Chondrocyte (in vitro differentiated cells): ENCODE results near the gene BEND2. TPM values are rescaled to one million over a fixed set of nuclear protein-coding genes. Genes with fewer than 3 reads are reported as not detected.

ENCODE experiments used
- DNase-seq: peaks from one replicate; pipeline ENCODE4 v3.0.0; 2021; ENCODE audit warnings: mixed read lengths, low spot score
- H3K27ac Mint-ChIP-seq: one replicate; pipeline ENCODE4 v1.8.0; 2021; ENCODE audit warnings: mild to moderate bottlenecking, moderate library complexity, mixed read lengths; ENCODE audit not compliant: unreplicated experiment
- H3K27me3 Mint-ChIP-seq: 2 replicates; pipeline ENCODE4 v1.8.0; 2021; ENCODE audit warnings: low read depth, mixed read lengths
- H3K36me3 Mint-ChIP-seq: 2 replicates; pipeline ENCODE4 v1.8.0; 2021; ENCODE audit warnings: low read depth, mixed read lengths
- H3K4me1 Mint-ChIP-seq: 2 replicates; pipeline ENCODE4 v1.8.0; 2021; ENCODE audit warnings: low read depth, mild to moderate bottlenecking, mixed read lengths
- H3K4me3 Mint-ChIP-seq: one replicate; pipeline ENCODE4 v1.8.0; 2021; ENCODE audit warnings: mild to moderate bottlenecking, moderate library complexity, mixed read lengths; ENCODE audit not compliant: unreplicated experiment
- H3K9me3 Mint-ChIP-seq: 2 replicates; pipeline ENCODE4 v1.8.0; 2021; ENCODE audit warnings: low read depth, mixed read lengths
- total RNA-seq: library from RNA; stranded (reverse); gene quantifications from 3 replicates; pipeline ENCODE4 v1.2.1, GENCODE V29; 2021
- TF ChIP-seq, protein P1 (sequence below): fragments of 200-600 bp; sonication (generic); IDR thresholded peaks from 2 replicates; pipeline ENCODE4 v1.5.0; 2021; ENCODE audit warnings: antibody characterized with exemption, mild to moderate bottlenecking, moderate library complexity

The BEND2 gene
- total RNA-seq, 1 donor from 2014 or later = not detected

DNA sequence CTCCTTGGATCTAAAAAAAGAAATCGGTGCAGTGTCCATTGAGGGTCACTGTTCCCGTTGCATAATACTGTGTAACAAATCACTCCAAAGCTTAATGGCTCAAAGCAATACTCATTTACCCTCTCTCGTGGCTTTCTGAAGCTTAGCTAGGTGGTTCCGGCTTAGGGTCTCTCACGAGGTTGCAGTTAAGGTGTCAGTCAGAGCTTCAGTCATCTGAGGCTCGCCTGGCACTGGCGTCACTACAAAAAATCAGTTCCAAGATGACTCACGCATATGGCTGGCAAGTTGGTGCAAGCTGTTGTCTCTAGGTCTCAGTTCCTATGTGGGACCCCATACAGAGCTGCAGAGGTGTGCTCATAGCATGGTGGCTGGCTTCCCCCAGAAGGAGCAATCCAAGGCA lies 91.0 kb downstream of the BEND2 start:
- H3K36me3 Mint-ChIP-seq = no peaks in the 10 kb centered on the region
- H3K27ac Mint-ChIP-seq = no peak overlapping the region
- H3K9me3 Mint-ChIP-seq = peaks cover 19% of the 10 kb centered on the region
- H3K4me1 Mint-ChIP-seq = no peaks in the 10 kb centered on the region
- H3K27me3 Mint-ChIP-seq = no peaks in the 10 kb centered on the region
- H3K4me3 Mint-ChIP-seq = no peak overlapping the region
- DNase-seq = no peak
- TF ChIP-seq, protein P1, sequence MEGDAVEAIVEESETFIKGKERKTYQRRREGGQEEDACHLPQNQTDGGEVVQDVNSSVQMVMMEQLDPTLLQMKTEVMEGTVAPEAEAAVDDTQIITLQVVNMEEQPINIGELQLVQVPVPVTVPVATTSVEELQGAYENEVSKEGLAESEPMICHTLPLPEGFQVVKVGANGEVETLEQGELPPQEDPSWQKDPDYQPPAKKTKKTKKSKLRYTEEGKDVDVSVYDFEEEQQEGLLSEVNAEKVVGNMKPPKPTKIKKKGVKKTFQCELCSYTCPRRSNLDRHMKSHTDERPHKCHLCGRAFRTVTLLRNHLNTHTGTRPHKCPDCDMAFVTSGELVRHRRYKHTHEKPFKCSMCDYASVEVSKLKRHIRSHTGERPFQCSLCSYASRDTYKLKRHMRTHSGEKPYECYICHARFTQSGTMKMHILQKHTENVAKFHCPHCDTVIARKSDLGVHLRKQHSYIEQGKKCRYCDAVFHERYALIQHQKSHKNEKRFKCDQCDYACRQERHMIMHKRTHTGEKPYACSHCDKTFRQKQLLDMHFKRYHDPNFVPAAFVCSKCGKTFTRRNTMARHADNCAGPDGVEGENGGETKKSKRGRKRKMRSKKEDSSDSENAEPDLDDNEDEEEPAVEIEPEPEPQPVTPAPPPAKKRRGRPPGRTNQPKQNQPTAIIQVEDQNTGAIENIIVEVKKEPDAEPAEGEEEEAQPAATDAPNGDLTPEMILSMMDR = no peak

- TF ChIP-seq, protein P1 = no peak
- Mint-ChIP-seq H3K9me3 (peaks cover 25% of the 10 kb centered on the region), H3K27me3 (no peaks in the 10 kb centered on the region), H3K4me3 (no peak overlapping the region), H3K36me3 (no peaks in the 10 kb centered on the region), H3K4me1 (no peaks in the 10 kb centered on the region), H3K27ac (no peak overlapping the region)
- DNase-seq = no peak
Measured at GRCh38 chrX:18126971-18127370, 93.7 kb downstream of the BEND2 start.

GRCh38 chrX:18119856-18120255 lies 100.8 kb downstream of the BEND2 start:
- no peaks in the 10 kb centered on the region for H3K4me1 Mint-ChIP-seq
- TF ChIP-seq, protein P1 = no peak
- H3K27me3 Mint-ChIP-seq = no peaks in the 10 kb centered on the region
- DNase-seq = no peak
- no peaks in the 10 kb centered on the region for H3K36me3 Mint-ChIP-seq
- peaks cover 28% of the 10 kb centered on the region for H3K9me3 Mint-ChIP-seq
- H3K4me3 Mint-ChIP-seq = no peak overlapping the region
- H3K27ac Mint-ChIP-seq = no peak overlapping the region

Other genes starting within 250 kb of the BEND2 start
- 2.8 to 3.3 TPM (median 3.0 TPM) in 3 replicates for gene SCML2, start 133.8 kb upstream of the BEND2 start, total RNA-seq
- 20.7 to 22.1 TPM (median 21.6 TPM) in 3 replicates for gene CDKL5, start 204.7 kb upstream of the BEND2 start, total RNA-seq